ENCODE results near the gene HAVCR2. TPM values are rescaled to one million over a fixed set of nuclear protein-coding genes. Genes with fewer than 3 reads are reported as not detected.

Gene HAVCR2
- total and polyA plus RNA-seq, 2 of the 13 experiments (the other 11 are each of a cell fraction or from before 2014, with no cell fraction given) = 0.07 to 0.16 TPM

GRCh38 chr5:157142317-157143126 lies 33.7 kb upstream of the HAVCR2 start, which contains the start of gene MED7 (continued):
- peak; percentile 63; the same call in 1 of the 2 replicates for TF ChIP-seq ZBTB4 (CRISPR knock-in tag; IDR thresholded peaks at IDR 0.05; ENCODE audit: borderline replicate concordance)
- no peak for TF ChIP-seq PRMT3 (CRISPR knock-in tag; IDR thresholded peaks at IDR 0.05; ENCODE audit: borderline replicate concordance, low read depth)
- peak; percentile 90 for TF ChIP-seq ZMYM4 (CRISPR knock-in tag; IDR thresholded peaks at IDR 0.05)
- TF ChIP-seq MLLT10 (CRISPR knock-in tag; IDR thresholded peaks at IDR 0.05) = no peak
- no peak for TF ChIP-seq ZFP36L1 (CRISPR knock-in tag; IDR thresholded peaks at IDR 0.05)
- peak; percentile 69; the same call in 1 of the 2 replicates for TF ChIP-seq ZNF274 (CRISPR knock-in tag; IDR thresholded peaks at IDR 0.05)
- no peak for TF ChIP-seq ZNF557 (CRISPR knock-in tag; IDR thresholded peaks at IDR 0.05)
- TF ChIP-seq POGK (CRISPR knock-in tag; conservative IDR thresholded peaks at IDR 0.05) = peak; percentile 45; the same call in 1 of the 2 replicates
- no peak for TF ChIP-seq LBX2 (CRISPR knock-in tag; IDR thresholded peaks at IDR 0.05; ENCODE audit: borderline replicate concordance)
- no peak for TF ChIP-seq ZNF414 (CRISPR knock-in tag; IDR thresholded peaks at IDR 0.05)
- peak; percentile 84 for TF ChIP-seq DRAP1 (CRISPR knock-in tag; IDR thresholded peaks at IDR 0.05)
- TF ChIP-seq HINFP (CRISPR knock-in tag; IDR thresholded peaks at IDR 0.05; ENCODE audit: low read depth) = no peak
- TF ChIP-seq ZNF775 (CRISPR knock-in tag; IDR thresholded peaks at IDR 0.05; ENCODE audit: borderline replicate concordance) = no peak
- no peak for TF ChIP-seq MIER3 (CRISPR knock-in tag; IDR thresholded peaks at IDR 0.05; ENCODE audit: borderline replicate concordance)
- no peak for TF ChIP-seq SCMH1 (CRISPR knock-in tag; IDR thresholded peaks at IDR 0.05; ENCODE audit: borderline replicate concordance)
- no peak for TF ChIP-seq IKZF4 (CRISPR knock-in tag; IDR thresholded peaks at IDR 0.05; ENCODE audit: borderline replicate concordance, low read depth, not compliant biosample characterization)
- no peak for TF ChIP-seq IRX3 (CRISPR knock-in tag; IDR thresholded peaks at IDR 0.05; ENCODE audit: borderline replicate concordance, low read depth)

Data from HepG2 (cell line).